ENCODE results near the gene TUBG1.
"Not testable (repeated sequence)": the region's sequence is repeated elsewhere in the genome, so short reads cannot be mapped to it uniquely, and the experiment has no call there.

The TUBG1 gene

GRCh38 chr17:42579794-42580551, 29.5 kb upstream of the TUBG1 start:
- DNase-seq (ENCODE audit: low read depth) = no peak

GRCh38 chr17:42581744-42582270, 27.7 kb upstream of the TUBG1 start:
- no peak for DNase-seq (ENCODE audit: low read depth)

- no peak for DNase-seq (ENCODE audit: low read depth)
Measured at GRCh38 chr17:42584880-42585279, 24.6 kb upstream of the TUBG1 start.

- DNase-seq (ENCODE audit: low read depth) = no peak
Measured at GRCh38 chr17:42585353-42585752, 24.1 kb upstream of the TUBG1 start.

- DNase-seq (ENCODE audit: low read depth) = no peak
Measured at GRCh38 chr17:42586514-42587230, 22.8 kb upstream of the TUBG1 start.

- DNase-seq (ENCODE audit: low read depth) = no peak
Measured at GRCh38 chr17:42590886-42591285, 18.6 kb upstream of the TUBG1 start.

- DNase-seq (ENCODE audit: low read depth) = no peak
Measured at GRCh38 chr17:42591411-42591810, 18.1 kb upstream of the TUBG1 start.

- DNase-seq (ENCODE audit: low read depth) = no peak
Measured at GRCh38 chr17:42596386-42596785, 13.1 kb upstream of the TUBG1 start.

GRCh38 chr17:42598905-42599304, 10.6 kb upstream of the TUBG1 start:
- no peak for DNase-seq (ENCODE audit: low read depth)

- no peak for DNase-seq (ENCODE audit: low read depth)
Measured at GRCh38 chr17:42603318-42603717, 6.2 kb upstream of the TUBG1 start.

- DNase-seq (ENCODE audit: low read depth) = no peak
Measured at GRCh38 chr17:42607769-42608168, 1.7 kb upstream of the TUBG1 start.

- no peak for DNase-seq (ENCODE audit: low read depth)
Measured at GRCh38 chr17:42608305-42609181, 940 bp upstream of the TUBG1 start.

GRCh38 chr17:42609814-42610801, 625 bp downstream of the TUBG1 start:
- not testable (repeated sequence) for DNase-seq (ENCODE audit: low read depth)

GRCh38 chr17:42612013-42612412, 2.5 kb downstream of the TUBG1 start:
- no peak for DNase-seq (ENCODE audit: low read depth)

GRCh38 chr17:42613699-42614295, 4.3 kb downstream of the TUBG1 start:
- no peak for DNase-seq (ENCODE audit: low read depth)

- no peak for DNase-seq (ENCODE audit: low read depth)
Measured at GRCh38 chr17:42617956-42618431, 8.5 kb downstream of the TUBG1 start.

GRCh38 chr17:42618442-42619150, 9.1 kb downstream of the TUBG1 start:
- DNase-seq (ENCODE audit: low read depth) = no peak

- DNase-seq (ENCODE audit: low read depth) = not testable (repeated sequence)
Measured at GRCh38 chr17:42621987-42622386, 12.5 kb downstream of the TUBG1 start.

- no peak for DNase-seq (ENCODE audit: low read depth)
Measured at GRCh38 chr17:42623271-42623670, 13.8 kb downstream of the TUBG1 start.

All from stimulated activated CD8-positive, alpha-beta memory T cell treated with anti-CD3 and anti-CD28 coated beads, Interleukin-12 subunit alpha, Interleukin-12 subunit beta, amount 100 ng/mL, for 1 hour (primary cell).